Vagina (tissue), 2 donors: Measurements from ENCODE around the gene BICD2. TPM values are rescaled to one million over a fixed set of nuclear protein-coding genes. Genes with fewer than 3 reads are reported as not detected.

Source experiments
- DNase-seq, 2 donors: peaks; one replicate each; pipeline ENCODE4 v3.0.0-alpha.2; 2017; ENCODE audit errors: extremely low spot score in 2 of 2
- H3K27ac ChIP-seq: fragments of 200-600 bp; sonication (generic); one replicate; pipeline ENCODE4 v1.5.1; 2019
- H3K27me3 ChIP-seq: fragments of 200-600 bp; sonication (generic); one replicate; pipeline ENCODE4 v1.5.1; 2019
- H3K36me3 ChIP-seq, 2 donors: fragments of 200-600 bp; sonication (generic); one replicate each; pipeline ENCODE4 v1.5.1; 2017 to 2019
- H3K4me1 ChIP-seq: fragments of 200-600 bp; sonication (generic); one replicate; pipeline ENCODE4 v1.5.1; 2019
- H3K4me3 ChIP-seq, 2 donors: fragments of 200-600 bp; sonication (generic); 1 replicate in 1 of 2; 2 replicates in 1 of 2; pipeline ENCODE4 v1.5.1; 2016 to 2019
- H3K9me3 ChIP-seq: fragments of 200-600 bp; sonication (generic); one replicate; pipeline ENCODE4 v1.5.1; 2019
- POLR2A ChIP-seq, 2 donors: fragments of 450-650 bp; IDR thresholded peaks; one replicate each; pipeline ENCODE4 v1.6.1; 2017; ENCODE audit warnings: antibody characterized with exemption in 2 of 2, mild to moderate bottlenecking in 2 of 2, moderate library complexity in 2 of 2
- POLR2AphosphoS5 ChIP-seq, 2 donors: sonication (generic); formaldehyde crosslinking; IDR thresholded peaks; one replicate each; pipeline ENCODE4 v1.9.0; 2017; ENCODE audit warnings: antibody characterized with exemption in 2 of 2, mild to moderate bottlenecking in 2 of 2, low read depth in 1 of 2; ENCODE audit not compliant: insufficient read depth in 1 of 2
- intact Hi-C: fragments of 100-400 bp; cut with DNase I; formaldehyde crosslinking; loops from one replicate; pipeline ENCODE4 v1.15.1; 2023
- total RNA-seq: library from RNA; depleted of rRNA; stranded (reverse); fragments of >200 nt; gene quantifications from one replicate; pipeline ENCODE4 v1.2.3, GENCODE V29; 2016
- TF ChIP-seq, protein P1 (sequence below), 3 experiments: fragments of 450-650 bp in 2 of 3; fragments of 200-600 bp in 1 of 3; sonication (generic) in 1 of 3; IDR thresholded peaks; one replicate each; pipeline ENCODE4 v1.5.1; 2017 to 2019; ENCODE audit warnings: antibody characterized with exemption in 3 of 3, mild to moderate bottlenecking in 2 of 3, moderate library complexity in 2 of 3

Gene BICD2
- total RNA-seq, 1 donor from 2014 or later = 82.7 TPM

DNA sequence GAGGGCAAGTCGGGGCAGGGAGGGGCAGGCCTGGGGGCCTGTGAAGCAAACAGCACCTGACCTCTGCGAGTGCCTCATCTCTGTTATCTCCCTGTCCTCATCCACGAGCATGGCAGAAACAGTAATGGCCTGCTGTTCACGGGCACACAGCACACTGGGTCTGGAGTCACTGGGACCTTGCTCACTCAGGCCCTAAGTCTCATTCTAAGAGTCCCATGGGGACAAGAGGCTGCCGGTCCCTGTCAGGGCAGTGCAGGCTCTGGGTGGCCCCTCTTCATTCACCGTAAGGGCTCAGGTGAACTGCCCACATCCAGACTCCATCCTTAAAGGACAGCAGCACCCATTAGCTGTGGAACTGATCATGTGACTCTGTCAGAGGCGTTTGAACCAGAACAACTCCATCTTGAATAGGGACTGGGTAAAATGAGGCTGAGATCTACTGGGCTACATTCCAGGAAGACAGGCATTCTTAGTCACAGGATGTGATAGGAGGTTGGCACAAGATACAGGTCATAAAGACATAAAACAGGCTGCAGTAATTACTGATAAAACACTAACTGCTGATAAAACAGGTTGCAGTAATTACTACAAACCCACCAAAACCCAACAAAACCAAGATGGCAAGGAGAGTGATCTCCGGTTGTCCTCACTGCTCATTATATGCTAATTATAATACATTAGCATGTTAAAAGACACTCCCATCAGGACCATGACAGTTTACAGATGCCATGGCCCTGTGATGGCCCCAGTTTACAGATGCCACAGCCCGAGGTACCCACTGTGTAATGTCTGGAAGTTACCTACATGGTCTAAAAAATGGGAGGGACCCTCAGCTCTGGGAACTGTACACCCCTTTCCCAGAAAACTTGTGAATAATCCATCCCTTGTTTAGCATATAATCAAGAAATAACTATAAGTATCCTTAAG, 28.7 kb downstream of the BICD2 start:
- no peaks in the 10 kb centered on the region for H3K36me3 ChIP-seq
- DNase-seq = no peak
- no peak for TF ChIP-seq POLR2AphosphoS5 (IDR thresholded peaks at IDR 0.05; ENCODE audit: insufficient read depth in 1 of 2, low read depth in 1 of 2)
- no peak for TF ChIP-seq POLR2A (IDR thresholded peaks at IDR 0.05)
- TF ChIP-seq, protein P1, sequence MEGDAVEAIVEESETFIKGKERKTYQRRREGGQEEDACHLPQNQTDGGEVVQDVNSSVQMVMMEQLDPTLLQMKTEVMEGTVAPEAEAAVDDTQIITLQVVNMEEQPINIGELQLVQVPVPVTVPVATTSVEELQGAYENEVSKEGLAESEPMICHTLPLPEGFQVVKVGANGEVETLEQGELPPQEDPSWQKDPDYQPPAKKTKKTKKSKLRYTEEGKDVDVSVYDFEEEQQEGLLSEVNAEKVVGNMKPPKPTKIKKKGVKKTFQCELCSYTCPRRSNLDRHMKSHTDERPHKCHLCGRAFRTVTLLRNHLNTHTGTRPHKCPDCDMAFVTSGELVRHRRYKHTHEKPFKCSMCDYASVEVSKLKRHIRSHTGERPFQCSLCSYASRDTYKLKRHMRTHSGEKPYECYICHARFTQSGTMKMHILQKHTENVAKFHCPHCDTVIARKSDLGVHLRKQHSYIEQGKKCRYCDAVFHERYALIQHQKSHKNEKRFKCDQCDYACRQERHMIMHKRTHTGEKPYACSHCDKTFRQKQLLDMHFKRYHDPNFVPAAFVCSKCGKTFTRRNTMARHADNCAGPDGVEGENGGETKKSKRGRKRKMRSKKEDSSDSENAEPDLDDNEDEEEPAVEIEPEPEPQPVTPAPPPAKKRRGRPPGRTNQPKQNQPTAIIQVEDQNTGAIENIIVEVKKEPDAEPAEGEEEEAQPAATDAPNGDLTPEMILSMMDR (IDR thresholded peaks at IDR 0.05) = no peak
- intact Hi-C loops = no loop called here
- no peak overlapping the region for H3K27ac ChIP-seq
- H3K4me1 ChIP-seq = peaks cover 64% of the 10 kb centered on the region
- H3K9me3 ChIP-seq = no peaks in the 10 kb centered on the region
- H3K27me3 ChIP-seq = no peaks in the 10 kb centered on the region
- no peak overlapping the region for H3K4me3 ChIP-seq

- Histone ChIP-seq H3K27me3 (no peaks in the 10 kb centered on the region), H3K4me1 (peaks cover 56% of the 10 kb centered on the region), H3K36me3 (no peaks in the 10 kb centered on the region), H3K4me3 (no peak overlapping the region), H3K27ac (no peak overlapping the region), H3K9me3 (no peaks in the 10 kb centered on the region)
- DNase-seq = no peak
- intact Hi-C loops = no loop called here
- no peak for TF ChIP-seq POLR2AphosphoS5 (IDR thresholded peaks at IDR 0.05; ENCODE audit: insufficient read depth in 1 of 2, low read depth in 1 of 2)
- TF ChIP-seq, protein P1 (IDR thresholded peaks at IDR 0.05) = no peak
- no peak for TF ChIP-seq POLR2A (IDR thresholded peaks at IDR 0.05)
These were observed 29.6 kb downstream of the BICD2 start for GRCh38 chr9:92734931-92735635.

- DNase-seq = peak in 1 of 2 donors; percentile 40
These were observed 33.7 kb downstream of the BICD2 start for GRCh38 chr9:92730897-92731296.

GRCh38 chr9:92729735-92730155, 34.9 kb downstream of the BICD2 start:
- Histone ChIP-seq H3K27me3 (no peaks in the 10 kb centered on the region), H3K4me3 (no peak overlapping the region), H3K36me3 (peaks cover 0 to 20% of the 10 kb centered on the region in 2 donors), H3K4me1 (peaks cover 39% of the 10 kb centered on the region), H3K27ac (no peak overlapping the region), H3K9me3 (no peaks in the 10 kb centered on the region)
- DNase-seq = peak in 1 of 2 donors; percentile 64
- TF ChIP-seq POLR2AphosphoS5 (IDR thresholded peaks at IDR 0.05; ENCODE audit: insufficient read depth in 1 of 2, low read depth in 1 of 2) = no peak
- intact Hi-C loops = no loop called here

More at GRCh38 chr9:92730897-92731296, 33.7 kb downstream of the BICD2 start:
- H3K27ac ChIP-seq = no peak overlapping the region
- peaks cover 0 to 20% of the 10 kb centered on the region in 2 donors for H3K36me3 ChIP-seq
- H3K4me1 ChIP-seq = peaks cover 36% of the 10 kb centered on the region
- no peaks in the 10 kb centered on the region for H3K27me3 ChIP-seq
- H3K9me3 ChIP-seq = no peaks in the 10 kb centered on the region
- TF ChIP-seq, protein P1 (IDR thresholded peaks at IDR 0.05) = no peak
- TF ChIP-seq POLR2AphosphoS5 (IDR thresholded peaks at IDR 0.05; ENCODE audit: insufficient read depth in 1 of 2, low read depth in 1 of 2) (no peak), POLR2A (IDR thresholded peaks at IDR 0.05) (no peak)
- no peak overlapping the region for H3K4me3 ChIP-seq
- intact Hi-C loops = no loop called here

- H3K27ac ChIP-seq = no peak overlapping the region
- H3K27me3 ChIP-seq = no peaks in the 10 kb centered on the region
- peaks cover 43% of the 10 kb centered on the region for H3K4me1 ChIP-seq
- TF ChIP-seq, protein P1 (IDR thresholded peaks at IDR 0.05) = no peak
- TF ChIP-seq POLR2AphosphoS5 (IDR thresholded peaks at IDR 0.05; ENCODE audit: insufficient read depth in 1 of 2, low read depth in 1 of 2) (no peak), POLR2A (IDR thresholded peaks at IDR 0.05) (no peak)
- peaks cover 0 to 20% of the 10 kb centered on the region in 2 donors for H3K36me3 ChIP-seq
- no peaks in the 10 kb centered on the region for H3K9me3 ChIP-seq
- peak in 1 of 2 donors; percentile 88 for DNase-seq
- intact Hi-C loops = no loop called here
- no peak overlapping the region for H3K4me3 ChIP-seq
These were observed 35.5 kb downstream of the BICD2 start for GRCh38 chr9:92728831-92729734.
